Measurements from ENCODE around the gene GTF2A1. TPM values are rescaled to one million over a fixed set of nuclear protein-coding genes. Genes with fewer than 3 reads are reported as not detected.
A peak's percentile ranks its signal among the peaks of the same experiment; 100 is the strongest.

GTF2A1 gene
- total and polyA plus RNA-seq, 2 donors (not counting 3 experiments of a cell fraction or from before 2014, with no cell fraction given): 11.1 to 33.4 TPM

GRCh38 chr14:81222126-81222525 is 1.4 kb upstream of the GTF2A1 start:
- peaks cover 26% of the 10 kb centered on the region for H3K79me2 ChIP-seq (ENCODE audit: control insufficient read depth, insufficient read depth, low read length)
- H3K4me3 ChIP-seq (replicated peaks in 1 of 3; ENCODE audit: insufficient read depth in 1 of 3, low read depth in 1 of 3, low read length in 3 of 3): peak overlapping the region in 1 of 3 experiments; percentile 34
- H3K36me3 ChIP-seq (ENCODE audit: control insufficient read depth in 2 of 2, extremely low read depth in 1 of 2, insufficient read depth in 2 of 2, low read length in 2 of 2): no peaks in the 10 kb centered on the region
- H3K9me1 ChIP-seq (replicated peaks; ENCODE audit: control insufficient read depth, extremely low read depth, insufficient read depth, low read length): no peaks in the 10 kb centered on the region
- no peaks in the 10 kb centered on the region for H3K9me3 ChIP-seq (replicated peaks; ENCODE audit: control insufficient read depth, insufficient read depth, low read length)
- no peak for TF ChIP-seq JUN (IDR thresholded peaks at IDR 0.05; ENCODE audit: borderline replicate concordance, insufficient read depth, insufficient read length, low read depth)
- no peak for TF ChIP-seq MAX (IDR thresholded peaks at IDR 0.05; ENCODE audit: insufficient read depth, insufficient read length)
- TF ChIP-seq FOS (IDR thresholded peaks at IDR 0.05; ENCODE audit: borderline replicate concordance, insufficient read depth, low read length): no peak
- TF ChIP-seq MYC (IDR thresholded peaks at IDR 0.05; ENCODE audit: low read depth, low read length): no peak
- no peak for TF ChIP-seq GATA2 (IDR thresholded peaks at IDR 0.05; ENCODE audit: insufficient read depth, insufficient read length, low read depth, low read length)
- TF ChIP-seq CTCF (IDR thresholded peaks at IDR 0.05; ENCODE audit: extremely low read depth in 1 of 2, insufficient read depth in 1 of 2, low read depth in 1 of 2, low read length in 2 of 2): no peak
- TF ChIP-seq EZH2 (IDR thresholded peaks at IDR 0.05; ENCODE audit: borderline replicate concordance, low read depth, low read length, severe bottlenecking): no peak
- no peak for TF ChIP-seq POLR2AphosphoS5 (IDR thresholded peaks at IDR 0.05; ENCODE audit: insufficient read depth, low read depth, low read length)
- no peak for TF ChIP-seq POLR2A (IDR thresholded peaks at IDR 0.05; ENCODE audit: low read depth, low read length)
- H3K9ac ChIP-seq (replicated peaks; ENCODE audit: extremely low read depth, insufficient read depth, low read length): no peak overlapping the region
- CTCF ChIA-PET: no interaction called here
- no peak overlapping the region for H3K27ac ChIP-seq (ENCODE audit: insufficient read depth, low read depth, low read length)
- no TSS peak for BruUV-seq (replicated peaks)
- peaks cover 18% of the 10 kb centered on the region for H3K4me1 ChIP-seq (ENCODE audit: control insufficient read depth, extremely low read depth, insufficient read depth, low read length)
- H2AFZ ChIP-seq (ENCODE audit: low read depth, low read length): peak overlapping the region; percentile 70
- no peak overlapping the region for H3K4me2 ChIP-seq (ENCODE audit: insufficient read depth, low read length)
- H4K20me1 ChIP-seq (replicated peaks; ENCODE audit: control insufficient read depth, extremely low read depth, insufficient read depth, low read length): no peaks in the 10 kb centered on the region
- POLR2A ChIA-PET: no interaction called here
- FAIRE-seq (no peak), DNase-seq (ENCODE audit: low read depth, low spot score) (no peak)
- no peaks in the 10 kb centered on the region for H3K27me3 ChIP-seq (ENCODE audit: control insufficient read depth in 2 of 2, insufficient read depth in 2 of 2, low read length in 2 of 2)
- intact Hi-C loops (cut with micrococcal nuclease): loop anchor here (5.0 kb wide), 2 partner anchors 215 to 585 kb away; no protein-coding TSS in a partner anchor
- dilution Hi-C loops (cut with MboI; ENCODE audit: extremely low pct_ligation_motif_present, low sequenced_read_pairs): no loop called here
